Fibroblast of skin of left biceps (primary cell): ENCODE results near the gene LTB.

Experiments used
- DNase-seq, 2 experiments: peaks; one replicate each; pipeline ENCODE4 v3.0.0-alpha.2; 2013; ENCODE audit warnings: low read depth in 2 of 2

The LTB gene

DNA sequence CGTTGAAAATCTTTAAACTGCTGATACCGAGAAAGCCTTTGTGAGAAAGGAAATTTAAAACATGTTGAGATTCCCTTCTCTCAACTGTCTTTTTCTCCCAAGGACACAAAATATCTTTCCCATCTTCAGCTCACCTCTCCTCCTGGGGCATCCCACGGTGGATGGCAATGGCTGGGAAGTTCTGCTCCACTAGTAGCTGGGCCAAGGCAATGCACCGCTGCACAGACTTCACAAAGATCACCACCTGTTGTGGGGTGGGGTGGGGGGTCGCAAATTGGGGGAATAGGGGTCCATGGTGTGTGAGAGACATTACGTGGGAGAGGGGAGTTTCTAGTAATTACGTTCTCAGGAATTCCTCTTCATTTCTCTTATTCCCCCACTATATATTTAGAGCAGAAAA is 51.1 kb downstream of the LTB start:
- DNase-seq = no peak

DNA sequence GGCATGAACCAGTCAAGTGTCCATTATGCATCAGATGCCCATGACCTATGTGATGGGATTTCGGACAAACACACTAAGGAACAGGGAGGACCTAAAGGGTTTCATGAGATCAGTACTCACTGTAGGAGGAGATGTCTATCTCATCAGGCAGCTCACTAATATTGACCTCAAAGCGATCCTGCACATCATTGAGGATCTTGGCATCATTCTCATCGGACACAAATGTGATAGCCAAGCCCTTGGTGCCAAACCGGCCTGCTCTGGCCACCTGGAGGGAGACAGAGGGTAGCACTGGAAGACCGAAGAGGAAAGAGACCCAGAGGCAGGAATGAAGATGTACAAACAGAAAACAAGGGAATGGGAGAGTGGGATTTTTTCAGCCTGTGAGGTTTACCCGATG is 51.6 kb downstream of the LTB start:
- no peak for DNase-seq
